ENCODE measurements around the gene TF. TPM values are rescaled to one million over a fixed set of nuclear protein-coding genes. Genes with fewer than 3 reads are reported as not detected.

The TF gene
- total and polyA plus RNA-seq, 2 of the 8 experiments (the other 6 are each of a cell fraction or from before 2014, with no cell fraction given) = 0.02 to 0.26 TPM

DNA sequence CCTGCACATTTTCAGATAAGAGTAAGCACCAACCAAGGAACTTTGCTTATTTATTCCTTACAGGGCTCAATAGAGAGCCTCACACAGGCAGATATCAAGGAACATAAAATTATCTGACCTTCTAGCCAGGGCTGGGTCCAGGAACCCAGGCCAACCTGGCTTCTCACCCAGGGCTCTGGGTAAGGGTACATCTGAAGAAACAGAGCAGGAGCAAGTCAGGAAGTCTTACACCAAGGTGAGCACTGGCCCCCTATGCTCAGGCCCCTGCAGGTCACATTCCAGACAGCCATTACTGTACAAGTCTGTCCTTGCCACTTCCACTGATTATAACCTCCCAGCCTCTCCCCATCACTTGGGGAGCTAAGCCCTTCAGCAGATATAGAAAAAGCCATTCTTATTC, 19.1 kb downstream of the TF start:
- Histone ChIP-seq H3K4ac (replicated peaks; ENCODE audit: insufficient read length, low read depth, low read length) (no peak overlapping the region), H3K36me3 (ENCODE audit: control insufficient read depth in 2 of 4, insufficient read depth in 4 of 4, low read length in 3 of 4) (no peaks in the 10 kb centered on the region), H3K23me2 (ENCODE audit: low read depth, low read length) (no peaks in the 10 kb centered on the region), H2BK12ac (ENCODE audit: low read depth, low read length) (no peak overlapping the region), H3K4me3 (ENCODE audit: extremely low read depth in 1 of 4, insufficient read depth in 2 of 4, low read depth in 3 of 4, low read length in 4 of 4) (no peak overlapping the region), H4K91ac (replicated peaks; ENCODE audit: insufficient read length, low read length) (no peak overlapping the region), H3K18ac (ENCODE audit: extremely low read depth, low read length) (no peak overlapping the region), H3K9me3 (ENCODE audit: insufficient read depth in 2 of 2, low read depth in 1 of 2, low read length in 1 of 2) (no peaks in the 10 kb centered on the region), H3K9ac (replicated peaks in 1 of 4; ENCODE audit: extremely low read depth in 1 of 4, low read depth in 3 of 4, low read length in 3 of 4) (no peak overlapping the region), H2BK15ac (ENCODE audit: low read length) (no peak overlapping the region), H2AFZ (ENCODE audit: low read length) (no peak overlapping the region), H3K79me2 (ENCODE audit: control insufficient read depth in 1 of 2, insufficient read depth in 2 of 2, low read length in 2 of 2) (no peaks in the 10 kb centered on the region), H3K56ac (replicated peaks; ENCODE audit: insufficient read length, low read depth, low read length) (no peak overlapping the region), H4K5ac (ENCODE audit: insufficient read length, low read depth, low read length) (no peak overlapping the region), H4K20me1 (replicated peaks in 1 of 2; ENCODE audit: control insufficient read depth in 1 of 2, insufficient read depth in 2 of 2, low read length in 2 of 2) (no peaks in the 10 kb centered on the region), H3K4me1 (replicated peaks in 1 of 4; ENCODE audit: control insufficient read depth in 3 of 4, insufficient read depth in 4 of 4, low read length in 3 of 4) (no peaks in the 10 kb centered on the region), H3K27ac (ENCODE audit: low read depth, low read length) (no peak overlapping the region), H2BK20ac (ENCODE audit: low read length) (no peak overlapping the region), H3K79me1 (ENCODE audit: low read depth, low read length) (no peaks in the 10 kb centered on the region), H2AK5ac (ENCODE audit: low read depth, low read length) (no peak overlapping the region), H2BK120ac (replicated peaks; ENCODE audit: low read depth, low read length) (no peak overlapping the region), H3K23ac (ENCODE audit: insufficient read length) (no peak overlapping the region), H2BK5ac (ENCODE audit: low read depth, low read length) (no peak overlapping the region), H4K8ac (ENCODE audit: extremely low read depth, insufficient read depth, low read length) (no peak overlapping the region), H3K14ac (ENCODE audit: insufficient read length) (no peak overlapping the region), H3K27me3 (replicated peaks in 1 of 4; ENCODE audit: control insufficient read depth in 3 of 4, extremely low read depth in 1 of 4, insufficient read depth in 3 of 4, low read length in 3 of 4) (no peaks in the 10 kb centered on the region), H3K4me2 (ENCODE audit: insufficient read depth in 1 of 2, low read depth in 2 of 2, low read length in 2 of 2) (no peak overlapping the region)
- ChIA-PET CTCF (ENCODE audit: partially characterized antibody) (interaction anchor here (1.5 kb wide), 1 partner anchor 10 kb away, joined by 4 read pairs; no protein-coding TSS in a partner anchor), POLR2A (ENCODE audit: partially characterized antibody) (no interaction called here)
- FAIRE-seq (no peak), DNase-seq (ENCODE audit: low read depth in 1 of 2, low spot score in 2 of 2) (no peak)
- TF ChIP-seq CEBPB (IDR thresholded peaks at IDR 0.05; ENCODE audit: low read depth, low read length) = no peak
- TF ChIP-seq TAF7 (optimal IDR thresholded peaks at IDR 0.05; ENCODE audit: borderline replicate concordance, low read depth, low read length) = no peak
- TF ChIP-seq KDM4A (IDR thresholded peaks at IDR 0.05; ENCODE audit: low read depth, low read length, severe bottlenecking) = no peak
- no peak for TF ChIP-seq SIX5 (IDR thresholded peaks at IDR 0.05; ENCODE audit: low read depth, low read length)
- no peak for TF ChIP-seq JUN (IDR thresholded peaks at IDR 0.05; ENCODE audit: low read depth, low read length)
- TF ChIP-seq HDAC6 (IDR thresholded peaks at IDR 0.05; ENCODE audit: low read depth, low read length) = no peak
- TF ChIP-seq KDM1A (IDR thresholded peaks at IDR 0.05; ENCODE audit: borderline replicate concordance, low read length) = no peak
- TF ChIP-seq ATF3 (IDR thresholded peaks at IDR 0.05; ENCODE audit: insufficient read depth, low read depth, low read length) = no peak
- TF ChIP-seq PHF8 (conservative IDR thresholded peaks at IDR 0.05; ENCODE audit: low read depth, low read length) = no peak
- TF ChIP-seq GABPA (IDR thresholded peaks at IDR 0.05; ENCODE audit: borderline replicate concordance, insufficient read depth, low read length) = no peak
- TF ChIP-seq ATF2 (IDR thresholded peaks at IDR 0.05; ENCODE audit: low read length) = no peak
- TF ChIP-seq SIRT6 (IDR thresholded peaks at IDR 0.05; ENCODE audit: low read length) = no peak
- no peak for TF ChIP-seq CHD2 (IDR thresholded peaks at IDR 0.05; ENCODE audit: low read length)
- TF ChIP-seq RFX5 (IDR thresholded peaks at IDR 0.05; ENCODE audit: borderline replicate concordance, low read depth, low read length) = no peak
